HG03520 (cell line): Measurements from ENCODE around the gene HDAC4.

ENCODE experiments used
- ATAC-seq: cut with Tn5 transposase; IDR thresholded peaks from one replicate; pipeline ENCODE4 v1.9.1; 2021; ENCODE audit warnings: mild to moderate bottlenecking, moderate library complexity; ENCODE audit not compliant: unreplicated experiment

Gene HDAC4

GRCh38 chr2:239106314-239106908 lies 294.4 kb downstream of the HDAC4 start:
- no peak for ATAC-seq

- ATAC-seq: no peak
Measured at GRCh38 chr2:239105234-239105633, 295.6 kb downstream of the HDAC4 start.

GRCh38 chr2:239104800-239105199 lies 296.0 kb downstream of the HDAC4 start:
- ATAC-seq: no peak

DNA sequence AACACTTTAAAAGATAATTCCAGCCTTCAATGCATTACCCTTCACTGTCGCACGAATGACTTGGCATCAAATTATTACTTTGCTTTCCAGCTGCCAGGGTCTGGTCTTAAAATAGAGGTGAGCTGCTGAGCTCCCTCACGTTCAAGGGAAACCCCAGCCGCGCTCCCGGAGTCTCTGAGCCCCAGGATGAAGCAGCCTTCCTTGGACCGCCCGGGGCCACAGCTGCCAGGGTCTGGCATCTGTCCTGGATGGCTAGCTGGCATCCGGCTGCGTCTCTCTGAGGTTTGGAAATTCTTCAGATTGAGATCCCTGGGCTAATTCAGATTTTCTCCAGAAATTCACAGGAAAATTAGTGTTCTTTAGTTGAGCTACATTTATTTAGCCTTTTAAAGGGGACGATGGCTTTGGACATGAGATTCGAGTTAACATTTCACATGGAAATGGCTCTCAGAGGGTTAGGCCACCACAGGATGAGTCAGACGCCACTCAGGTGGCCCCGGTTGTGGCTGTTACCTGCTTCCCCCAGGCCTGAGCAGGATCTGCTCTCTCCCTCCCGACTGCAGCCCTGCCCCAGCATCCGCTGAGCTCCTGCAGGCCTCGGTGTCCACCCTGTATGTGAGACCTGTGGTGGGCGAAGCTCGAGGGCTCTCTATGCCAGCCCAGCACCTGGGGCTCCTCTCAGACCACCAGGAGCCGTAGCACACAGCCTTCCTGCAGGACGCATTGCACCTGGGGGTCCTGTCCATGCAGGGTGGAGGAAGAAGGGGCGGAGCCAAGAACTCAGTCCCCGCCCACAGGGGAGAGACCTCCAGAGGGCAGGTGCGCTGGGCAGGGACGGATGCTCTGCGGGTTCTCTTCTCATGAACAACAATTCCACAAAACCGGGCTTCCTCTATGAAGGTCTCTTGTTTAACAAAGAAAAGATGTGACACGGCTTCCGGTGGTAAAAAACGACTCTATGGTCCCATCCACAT lies 297.4 kb downstream of the HDAC4 start:
- ATAC-seq: no peak

DNA sequence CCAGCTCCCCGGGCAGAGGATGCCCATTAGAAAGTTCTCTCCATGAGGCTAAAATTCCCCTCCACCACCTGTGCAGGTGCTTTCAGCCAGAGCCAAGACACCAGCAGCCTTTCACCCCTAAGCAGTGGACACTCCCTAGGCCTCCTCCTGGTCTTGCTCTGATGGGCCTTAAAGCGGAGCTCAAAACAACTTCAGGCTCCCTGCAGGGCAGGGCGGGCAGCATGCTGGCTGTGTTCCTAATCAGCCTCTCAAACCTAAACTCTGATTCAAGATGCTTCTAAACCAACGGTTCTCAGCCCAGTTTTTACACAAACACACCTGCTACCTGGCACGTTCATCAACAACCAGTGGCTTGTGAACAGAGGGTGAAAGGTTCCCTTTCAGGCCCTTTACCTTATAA lies 298.6 kb downstream of the HDAC4 start:
- no peak for ATAC-seq

GRCh38 chr2:239101807-239102206 lies 299.0 kb downstream of the HDAC4 start:
- ATAC-seq: no peak

- ATAC-seq: no peak
Measured at GRCh38 chr2:239101071-239101470, 299.7 kb downstream of the HDAC4 start.

- ATAC-seq: no peak
Measured at GRCh38 chr2:239099474-239099873, 301.3 kb downstream of the HDAC4 start.

DNA sequence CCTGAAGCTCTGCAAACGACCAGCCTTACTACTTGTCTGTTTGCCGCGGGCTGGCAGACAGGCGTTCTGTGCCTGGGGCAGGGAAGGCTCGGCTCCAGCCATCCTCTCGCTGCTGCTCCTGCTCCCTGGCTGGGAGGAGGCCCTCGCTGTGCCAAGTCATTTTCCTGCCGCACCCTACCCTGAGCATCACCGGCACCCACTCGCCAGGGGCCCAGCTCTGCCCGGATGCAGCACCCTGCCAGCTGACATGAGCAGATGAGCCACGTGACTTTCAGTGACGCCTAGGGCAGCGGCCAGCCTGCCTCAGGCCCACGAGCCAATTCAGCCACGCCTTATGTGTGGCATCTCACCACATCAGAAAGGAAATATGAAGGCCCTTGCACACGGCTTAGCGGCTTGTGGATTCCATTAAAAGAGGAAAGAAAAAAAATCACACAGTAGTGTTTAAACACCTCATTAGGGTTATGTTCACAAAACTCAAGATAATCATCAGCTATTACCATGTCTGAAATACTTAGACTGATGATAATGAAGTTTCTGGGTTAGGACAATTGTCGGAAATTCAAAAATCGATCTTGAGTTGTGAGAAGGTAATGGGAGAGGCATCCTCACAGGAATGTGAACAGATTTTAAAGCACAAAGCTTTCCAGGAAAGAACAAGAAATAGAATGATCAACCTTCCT lies 302.4 kb downstream of the HDAC4 start:
- no peak for ATAC-seq

GRCh38 chr2:239097428-239097696 lies 303.5 kb downstream of the HDAC4 start:
- no peak for ATAC-seq

GRCh38 chr2:239096676-239097427 lies 304.0 kb downstream of the HDAC4 start:
- no peak for ATAC-seq

- ATAC-seq: no peak
Measured at GRCh38 chr2:239095460-239096081, 305.2 kb downstream of the HDAC4 start.

GRCh38 chr2:239094867-239095266 lies 306.0 kb downstream of the HDAC4 start:
- ATAC-seq: no peak

- no peak for ATAC-seq
Measured at GRCh38 chr2:239093952-239094351, 306.9 kb downstream of the HDAC4 start.

GRCh38 chr2:239093542-239093941 lies 307.3 kb downstream of the HDAC4 start:
- no peak for ATAC-seq

DNA sequence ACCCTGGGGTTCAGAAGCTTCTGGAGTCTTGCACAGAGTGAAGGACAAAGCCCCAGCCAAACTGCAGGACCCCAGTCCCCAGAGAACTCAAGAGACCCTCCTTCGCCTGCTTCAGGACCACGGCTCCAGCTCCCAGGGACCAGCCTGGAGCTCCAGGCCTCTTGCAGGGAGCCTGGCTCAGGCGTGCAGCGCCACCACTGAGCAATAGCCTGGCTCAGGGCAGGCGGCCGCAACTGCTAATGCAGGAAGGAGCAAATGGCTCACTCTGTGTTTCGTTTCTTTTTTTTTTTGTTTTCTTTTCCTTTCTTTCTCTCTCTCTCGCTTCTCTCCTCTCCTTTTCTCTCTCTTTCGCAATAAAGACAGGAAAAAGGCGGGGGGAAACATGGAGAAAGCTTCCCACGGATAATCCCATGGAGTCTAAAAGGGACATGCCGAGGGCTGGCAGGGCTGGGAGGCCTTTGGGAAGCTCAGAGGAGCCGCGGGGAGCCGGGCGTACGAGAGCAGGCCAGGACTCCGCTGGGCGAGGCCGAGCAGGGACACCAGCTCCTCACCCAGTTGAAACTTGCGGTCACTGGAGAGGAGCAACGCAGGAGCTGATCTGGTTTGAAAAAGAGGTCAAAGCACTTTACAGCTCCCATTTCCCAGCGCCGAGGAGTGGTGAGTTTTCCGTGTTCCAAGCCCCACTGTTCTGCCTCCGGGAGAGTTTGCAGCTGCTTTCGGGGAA lies 308.1 kb downstream of the HDAC4 start:
- ATAC-seq: no peak

DNA sequence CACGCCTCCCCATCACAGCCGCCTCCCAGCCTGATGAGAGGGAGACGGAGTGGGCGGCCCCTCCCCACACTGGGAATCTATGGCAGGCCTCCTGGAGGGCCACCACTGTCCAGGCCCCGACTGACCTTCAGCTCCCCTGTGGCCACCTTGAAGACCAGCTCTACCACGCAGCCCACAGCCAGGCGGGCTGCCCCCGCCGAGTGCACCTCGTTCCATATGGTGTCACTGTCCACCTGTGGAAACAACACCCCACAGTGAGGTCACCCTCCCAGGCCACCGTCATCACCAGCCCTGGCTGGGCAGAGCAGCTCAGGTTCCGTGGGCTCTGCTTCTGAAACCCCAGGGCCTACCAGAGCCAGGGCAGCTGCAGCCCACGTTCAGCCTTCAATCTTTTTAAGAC lies 310.9 kb downstream of the HDAC4 start:
- ATAC-seq: no peak

DNA sequence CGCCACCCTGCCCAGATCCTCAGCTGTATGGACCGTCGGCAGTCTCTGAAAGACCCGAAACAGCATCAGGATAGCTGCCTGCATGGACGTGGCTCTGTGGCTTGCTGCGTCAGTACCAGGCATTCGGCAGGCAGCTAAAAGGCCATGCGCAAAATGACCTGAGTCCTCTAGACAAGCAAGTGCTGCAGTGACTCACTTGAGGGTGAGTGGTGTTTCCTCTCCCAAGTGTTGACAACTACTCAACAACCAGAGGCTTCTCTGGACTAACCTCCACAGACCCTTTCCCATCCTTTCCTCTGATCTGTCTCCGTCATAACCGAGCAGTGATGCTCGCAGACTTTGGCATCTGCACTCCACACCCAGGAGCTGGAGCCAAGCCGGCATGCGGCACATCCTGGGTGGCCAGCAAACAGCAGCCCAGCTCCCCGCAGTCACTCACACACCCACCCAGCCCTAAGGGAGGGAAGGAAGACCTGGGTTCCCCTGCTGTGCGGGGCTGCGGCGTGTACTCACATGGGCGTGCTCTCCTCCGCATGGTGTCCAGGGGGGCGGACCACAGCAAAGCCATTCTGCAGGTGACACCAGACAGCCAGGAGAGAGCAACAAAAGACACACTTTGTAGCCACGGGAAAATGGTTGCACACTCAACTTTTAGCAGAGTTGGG lies 313.6 kb downstream of the HDAC4 start:
- no peak for ATAC-seq

- ATAC-seq: no peak
Measured at GRCh38 chr2:239086325-239087020, 314.3 kb downstream of the HDAC4 start.
